Urothelium cell line (cell line): ENCODE results near the gene PTPRC.

Source experiments
- DNase-seq: peaks from one replicate; pipeline ENCODE4 v3.0.0; 2011; ENCODE audit warnings: low spot score, mixed read lengths
- FAIRE-seq: peaks from 2 replicates; lab custom pipeline; 2011; peaks lifted over from hg19 to GRCh38; lab: Jason Lieb, UNC

Gene PTPRC

GRCh38 chr1:198669023-198669698 lies 30.3 kb downstream of the PTPRC start:
- DNase-seq (peak; percentile 81), FAIRE-seq (peak; percentile 27)

- FAIRE-seq (no peak), DNase-seq (no peak)
Observed at GRCh38 chr1:198669771-198670170, 30.9 kb downstream of the PTPRC start.

GRCh38 chr1:198671136-198671535 lies 32.3 kb downstream of the PTPRC start:
- no peak for DNase-seq

GRCh38 chr1:198672124-198672523 lies 33.3 kb downstream of the PTPRC start:
- DNase-seq (peak; percentile 49), FAIRE-seq (no peak)

More at GRCh38 chr1:198671136-198671535, 32.3 kb downstream of the PTPRC start:
- no peak for FAIRE-seq

GRCh38 chr1:198674009-198674408 lies 35.2 kb downstream of the PTPRC start:
- DNase-seq = no peak
- FAIRE-seq = no peak

- DNase-seq = no peak
- no peak for FAIRE-seq
Observed at GRCh38 chr1:198676253-198676652, 37.4 kb downstream of the PTPRC start.

GRCh38 chr1:198677027-198677426 lies 38.2 kb downstream of the PTPRC start:
- DNase-seq (no peak), FAIRE-seq (no peak)

- no peak for DNase-seq
- FAIRE-seq = no peak
Observed at GRCh38 chr1:198677871-198678270, 39.0 kb downstream of the PTPRC start.

GRCh38 chr1:198678301-198678836 lies 39.5 kb downstream of the PTPRC start:
- DNase-seq (no peak), FAIRE-seq (no peak)

GRCh38 chr1:198678901-198679329 lies 40.1 kb downstream of the PTPRC start:
- DNase-seq (no peak), FAIRE-seq (no peak)

GRCh38 chr1:198679535-198680173 lies 40.8 kb downstream of the PTPRC start:
- FAIRE-seq (no peak), DNase-seq (no peak)

GRCh38 chr1:198680174-198680875 lies 41.5 kb downstream of the PTPRC start:
- no peak for FAIRE-seq
- no peak for DNase-seq

- DNase-seq = no peak
- FAIRE-seq = no peak
Observed at GRCh38 chr1:198681252-198681651, 42.4 kb downstream of the PTPRC start.

GRCh38 chr1:198681831-198682759 lies 43.3 kb downstream of the PTPRC start:
- DNase-seq (peak; percentile 64), FAIRE-seq (peak; percentile 50)

GRCh38 chr1:198682850-198683249 lies 44.0 kb downstream of the PTPRC start:
- no peak for DNase-seq
- FAIRE-seq = no peak

GRCh38 chr1:198683449-198683848 lies 44.6 kb downstream of the PTPRC start:
- no peak for FAIRE-seq

GRCh38 chr1:198686069-198686728 lies 47.4 kb downstream of the PTPRC start:
- FAIRE-seq = no peak
- DNase-seq = no peak

More at GRCh38 chr1:198683449-198683848, 44.6 kb downstream of the PTPRC start:
- DNase-seq = no peak

GRCh38 chr1:198687429-198687828 lies 48.6 kb downstream of the PTPRC start:
- DNase-seq (no peak), FAIRE-seq (no peak)

GRCh38 chr1:198691063-198691462 lies 52.2 kb downstream of the PTPRC start:
- no peak for DNase-seq
- FAIRE-seq = no peak

GRCh38 chr1:198693321-198693720 lies 54.5 kb downstream of the PTPRC start:
- DNase-seq (no peak), FAIRE-seq (no peak)
